GM12872 (cell line): ENCODE data around the gene CHST5.

Source experiments
- CTCF ChIP-seq: IDR thresholded peaks from 3 replicates; pipeline ENCODE4 v1.5.1; 2011; ENCODE audit warnings: low read depth, mild to moderate bottlenecking, low read length, moderate library complexity; ENCODE audit not compliant: insufficient read depth

Gene CHST5

GRCh38 chr16:75573955-75574354 lies 38.0 kb upstream of the CHST5 start:
- no peak for TF ChIP-seq CTCF

GRCh38 chr16:75572864-75573542 lies 37.1 kb upstream of the CHST5 start:
- TF ChIP-seq CTCF: no peak

GRCh38 chr16:75570396-75571065 lies 34.6 kb upstream of the CHST5 start:
- no peak for TF ChIP-seq CTCF

GRCh38 chr16:75567911-75568310 lies 32.0 kb upstream of the CHST5 start:
- TF ChIP-seq CTCF: no peak

GRCh38 chr16:75566758-75567255 lies 30.9 kb upstream of the CHST5 start:
- no peak for TF ChIP-seq CTCF

GRCh38 chr16:75566040-75566757 lies 30.3 kb upstream of the CHST5 start, which contains the start of gene GABARAPL2:
GABARAPL2 (plus strand) TSS chr16:75566379; CDS start chr16:75566487, 108 bp downstream.
- no peak for TF ChIP-seq CTCF

GRCh38 chr16:75565640-75566039 lies 29.7 kb upstream of the CHST5 start:
- TF ChIP-seq CTCF: no peak
